CD4-positive, alpha-beta T cell treated with Interleukin-2 at 100 ng/mL for 4 hours (primary cell): ENCODE data around the gene PRKAR1B.

Source experiments
- DNase-seq: peaks from one replicate; pipeline ENCODE4 v3.0.0-alpha.2; 2020; ENCODE audit warnings: low spot score

PRKAR1B gene

GRCh38 chr7:721619-722248 lies 5.3 kb downstream of the PRKAR1B start:
- no peak for DNase-seq

GRCh38 chr7:716636-717035 lies 10.4 kb downstream of the PRKAR1B start:
- no peak for DNase-seq

GRCh38 chr7:716222-716621 lies 10.9 kb downstream of the PRKAR1B start:
- DNase-seq, result no peak

GRCh38 chr7:714251-714671 lies 12.8 kb downstream of the PRKAR1B start:
- no peak for DNase-seq

GRCh38 chr7:713488-714230 lies 13.4 kb downstream of the PRKAR1B start:
- DNase-seq, result no peak

- no peak for DNase-seq
Measured at GRCh38 chr7:713139-713457, 14.0 kb downstream of the PRKAR1B start.

GRCh38 chr7:712381-713138 lies 14.5 kb downstream of the PRKAR1B start:
- no peak for DNase-seq

- no peak for DNase-seq
Measured at GRCh38 chr7:711922-712380, 15.1 kb downstream of the PRKAR1B start.

GRCh38 chr7:711093-711921 lies 15.8 kb downstream of the PRKAR1B start:
- no peak for DNase-seq

GRCh38 chr7:710161-710560 lies 16.9 kb downstream of the PRKAR1B start:
- no peak for DNase-seq

- no peak for DNase-seq
Measured at GRCh38 chr7:707296-708000, 19.6 kb downstream of the PRKAR1B start.

GRCh38 chr7:706721-707120 lies 20.4 kb downstream of the PRKAR1B start:
- DNase-seq, result no peak

- no peak for DNase-seq
Measured at GRCh38 chr7:703049-703448, 24.0 kb downstream of the PRKAR1B start.

- no peak for DNase-seq
Measured at GRCh38 chr7:701086-701671, 25.9 kb downstream of the PRKAR1B start.

- no peak for DNase-seq
Measured at GRCh38 chr7:699476-700170, 27.5 kb downstream of the PRKAR1B start.

GRCh38 chr7:698515-699475 lies 28.3 kb downstream of the PRKAR1B start:
- DNase-seq, result no peak

- no peak for DNase-seq
Measured at GRCh38 chr7:696812-697551, 30.1 kb downstream of the PRKAR1B start.

- no peak for DNase-seq
Measured at GRCh38 chr7:696426-696811, 30.7 kb downstream of the PRKAR1B start.

- no peak for DNase-seq
Measured at GRCh38 chr7:693280-693679, 33.8 kb downstream of the PRKAR1B start.
